Caki2 (cell line): ENCODE measurements around the gene PITX2. TPM values are rescaled to one million over a fixed set of nuclear protein-coding genes. Genes with fewer than 3 reads are reported as not detected.

ENCODE experiments used
- DNase-seq: peaks from one replicate; pipeline ENCODE4 v3.0.0-alpha.2; 2015; ENCODE audit warnings: low read depth
- in situ Hi-C: cut with HindIII; loops from 2 replicates; pipeline ENCODE4 v1.10.0; 2016; ENCODE audit warnings: low sequenced_read_pairs, low pct_unique_long_range_greater_than_20kb, mixed read lengths
- total RNA-seq: library from RNA; depleted of rRNA; stranded (reverse); fragments of >200 nt; shearing (Covaris generic); gene quantifications from 2 replicates; pipeline ENCODE4 v1.2.3, GENCODE V29; 2014; ENCODE audit warnings: low replicate concordance

PITX2 gene
- total RNA-seq, 1 experiment from 2014 or later = not detected

DNA sequence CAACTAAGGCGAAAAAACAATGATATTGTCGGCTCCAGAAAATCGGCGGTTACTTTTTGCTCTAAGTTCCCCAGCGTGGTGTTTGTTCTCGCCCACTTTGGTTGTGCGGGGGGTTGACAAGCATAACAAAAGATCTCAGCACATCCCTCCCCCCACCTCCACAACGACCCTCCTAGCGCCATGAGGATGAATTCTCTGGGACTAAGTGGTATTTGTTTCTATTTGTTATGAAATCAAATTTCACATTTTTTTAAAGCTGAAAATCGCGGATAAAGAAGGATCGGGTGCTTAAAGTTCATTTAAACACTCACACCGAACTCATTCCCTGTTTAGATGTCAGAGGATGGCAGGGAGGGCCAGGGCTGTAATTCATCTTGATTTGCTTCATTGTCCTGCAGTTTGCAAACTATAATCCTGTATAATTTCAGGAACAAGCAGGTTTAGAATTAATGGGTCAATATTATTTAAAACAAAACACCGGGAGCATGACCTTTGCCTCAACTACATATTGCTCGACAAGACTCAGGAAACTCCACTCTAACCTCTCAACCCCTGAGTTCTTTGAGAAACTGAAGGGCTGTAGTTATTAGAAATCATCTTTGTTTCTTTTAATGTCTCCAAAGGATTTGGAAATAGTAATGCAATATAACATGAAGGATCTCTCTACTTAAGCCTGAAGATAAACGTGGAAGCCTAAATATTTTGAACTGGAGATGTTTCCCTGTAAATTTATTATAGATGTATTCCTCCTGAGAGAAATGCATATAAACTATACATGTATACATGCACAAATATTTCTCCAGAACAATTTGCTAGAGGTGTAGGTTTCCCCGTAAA lies 6.4 kb downstream of the PITX2 start:
- in situ Hi-C loops = no loop called here
- DNase-seq = no peak

DNA sequence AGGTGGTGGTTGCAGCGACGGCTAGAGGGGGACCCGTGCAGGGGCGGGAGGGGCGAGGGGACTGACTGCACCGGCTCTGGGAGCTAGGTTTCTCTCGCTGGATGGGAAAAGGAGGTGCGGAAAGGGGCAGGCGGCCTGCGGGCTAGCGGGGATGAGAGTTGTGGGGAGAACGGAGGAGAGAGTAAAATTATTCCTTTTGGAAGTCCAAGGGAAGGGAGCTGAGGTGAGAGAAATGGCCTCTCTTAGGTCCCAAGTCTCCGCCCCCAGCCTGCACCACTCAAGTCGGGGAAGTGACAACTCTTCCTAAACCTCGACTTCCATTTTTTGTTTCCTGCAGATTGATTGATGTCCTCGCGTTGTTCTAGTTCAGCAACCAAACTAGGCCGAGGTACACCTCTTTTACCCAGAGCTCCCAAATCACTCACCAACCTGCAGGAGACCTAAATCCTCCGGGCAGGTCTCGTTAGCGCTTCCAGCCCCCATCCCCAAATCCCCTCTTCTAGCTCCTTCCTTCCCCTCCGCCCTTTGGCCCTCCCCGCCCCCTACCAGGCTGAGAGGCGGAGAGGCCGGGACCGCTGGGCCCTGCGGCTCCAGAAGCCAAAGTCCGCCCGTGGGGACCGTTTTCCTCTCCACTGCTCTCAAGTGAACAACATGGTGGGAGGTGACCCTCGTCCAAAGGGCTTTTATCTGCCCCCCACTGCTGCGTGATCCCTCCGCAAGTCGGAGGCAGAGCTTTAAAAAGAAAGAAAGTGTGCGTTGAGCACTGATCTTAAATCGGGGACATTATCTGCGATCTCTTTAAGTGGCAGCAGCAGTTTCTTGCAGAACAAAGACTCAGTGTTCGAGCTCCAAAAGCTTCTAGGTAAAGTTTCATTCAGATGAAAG lies 7.3 kb downstream of the PITX2 start:
- DNase-seq = no peak
- in situ Hi-C loops = no loop called here

DNA sequence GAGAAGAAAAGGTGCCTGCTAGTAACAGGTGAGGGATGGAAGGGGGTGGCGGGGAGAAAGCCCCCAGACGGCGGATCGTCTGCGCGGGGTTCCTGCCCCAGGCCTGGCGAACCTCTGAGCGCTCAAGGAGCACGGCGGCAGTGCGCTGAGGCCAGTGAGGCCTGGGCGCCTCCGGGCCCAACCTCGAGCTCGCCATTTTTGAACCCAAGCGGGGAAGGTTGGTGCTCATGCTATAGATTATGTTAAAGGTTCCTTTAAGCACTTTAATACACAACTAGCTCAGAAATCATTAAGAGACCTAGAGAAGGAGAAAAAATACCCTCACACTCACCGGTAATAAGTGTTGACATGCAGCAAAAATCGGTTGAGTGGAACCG lies 7.9 kb downstream of the PITX2 start:
- DNase-seq = no peak
- in situ Hi-C loops = no loop called here

DNA sequence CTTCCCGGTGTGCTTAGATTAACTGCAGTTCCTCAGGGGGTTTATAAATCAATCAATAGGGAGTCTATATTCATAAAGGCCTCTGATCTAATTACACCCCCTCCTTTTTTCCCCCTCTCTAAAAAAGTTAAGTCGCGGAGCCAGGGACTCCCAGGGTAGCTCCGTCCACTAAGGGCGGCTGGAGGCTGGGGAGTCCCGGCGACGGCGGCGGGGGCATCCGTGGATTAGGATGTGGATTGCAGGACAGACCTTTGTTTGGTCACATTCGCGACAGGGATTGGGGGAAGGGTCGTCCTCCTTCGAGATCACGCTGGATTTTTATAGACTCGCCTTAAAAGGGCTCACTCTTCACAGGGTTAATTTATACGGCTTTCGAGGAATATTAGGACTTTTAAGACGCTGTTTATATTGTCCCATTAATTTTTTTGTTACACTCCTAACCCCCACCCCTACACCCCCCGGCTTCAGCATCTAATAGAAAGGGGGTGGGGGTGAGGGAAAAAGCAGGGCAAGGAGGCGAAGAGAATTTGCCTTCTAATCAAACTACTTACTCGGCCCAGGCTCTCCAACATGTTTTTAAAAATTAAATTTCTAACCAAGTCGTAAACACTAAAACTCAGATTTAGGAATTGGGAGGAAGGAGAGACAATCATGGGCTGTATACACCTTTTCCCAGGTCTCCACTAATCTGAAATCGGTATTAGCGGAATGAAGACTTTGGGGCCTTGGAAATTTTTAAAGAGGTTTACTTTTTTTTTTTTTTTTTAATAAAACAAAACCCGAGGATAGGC lies 8.5 kb downstream of the PITX2 start:
- in situ Hi-C loops = no loop called here
- no peak for DNase-seq

DNA sequence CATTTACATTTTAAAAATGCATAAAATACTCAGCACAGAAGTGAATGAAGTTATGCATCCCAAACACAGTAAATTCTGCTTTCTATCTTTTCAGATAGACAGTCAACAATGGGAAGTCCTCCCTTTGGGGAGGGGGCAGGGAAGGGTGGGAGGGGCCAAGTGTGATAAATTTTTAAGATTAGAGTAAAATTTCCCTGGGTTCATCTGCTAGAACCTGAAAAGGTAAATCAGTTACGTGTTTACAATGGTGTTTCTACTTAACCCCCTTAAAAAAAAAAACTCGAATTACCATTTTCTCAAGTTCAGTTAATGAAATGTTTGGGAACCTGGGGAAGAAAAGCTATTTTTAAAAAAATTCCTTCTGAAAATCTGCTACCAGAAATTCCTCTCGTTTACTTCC lies 9.1 kb downstream of the PITX2 start:
- DNase-seq = no peak
- in situ Hi-C loops = no loop called here

DNA sequence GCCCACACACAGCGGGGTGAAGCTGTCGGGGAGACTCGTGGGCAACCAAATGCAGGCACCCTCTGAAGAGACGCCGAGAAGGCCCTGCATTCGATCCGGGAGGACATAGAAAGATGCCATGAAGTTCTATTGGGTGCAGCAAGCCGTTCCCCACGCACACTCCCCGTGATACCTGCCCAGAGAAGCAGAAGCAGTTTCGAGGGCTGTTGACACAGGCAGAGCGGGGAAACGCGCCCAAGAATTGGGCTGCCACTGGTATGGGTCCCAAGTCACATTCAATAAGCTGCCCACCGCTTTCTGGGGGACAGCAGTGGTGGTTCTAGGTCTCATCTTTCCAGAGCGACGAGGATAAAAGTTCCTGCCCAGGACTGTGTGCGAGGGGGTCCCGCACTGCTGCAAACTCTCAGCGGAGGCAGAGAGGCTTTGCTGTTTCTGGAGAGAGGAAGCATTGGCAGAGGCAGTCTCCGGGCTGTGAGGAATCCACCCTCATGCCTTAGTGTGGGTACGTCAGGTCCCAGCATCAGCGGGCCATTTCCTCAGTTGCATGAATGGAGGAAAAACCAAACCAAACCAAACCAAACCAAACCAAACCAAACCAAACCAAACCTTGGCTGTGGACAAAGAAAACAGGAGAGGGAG lies 10.1 kb downstream of the PITX2 start:
- in situ Hi-C loops = no loop called here
- DNase-seq = no peak

DNA sequence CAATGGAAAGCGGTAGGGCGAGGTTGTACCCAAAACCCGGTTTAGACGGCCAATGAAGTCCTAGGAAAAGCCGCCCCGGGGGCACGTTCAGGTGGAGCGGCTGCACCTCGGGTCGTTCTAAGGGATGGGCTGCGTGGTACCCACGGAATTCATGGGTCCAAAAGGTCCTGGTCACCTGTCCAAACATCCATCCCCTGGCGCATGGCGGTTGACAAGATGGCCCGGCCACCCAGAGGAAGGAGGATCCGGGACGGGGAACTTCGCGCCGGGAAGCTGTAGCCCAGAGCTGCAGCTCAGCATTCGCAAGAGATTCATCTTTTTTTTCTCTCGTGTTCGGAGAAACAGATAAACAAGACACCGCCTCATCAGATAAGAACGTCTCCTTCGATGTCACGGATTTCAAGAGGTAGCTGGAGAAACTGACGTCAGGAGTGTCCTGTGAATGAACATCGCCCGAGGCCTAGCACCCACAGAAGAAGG lies 10.9 kb downstream of the PITX2 start:
- in situ Hi-C loops = no loop called here
- no peak for DNase-seq

DNA sequence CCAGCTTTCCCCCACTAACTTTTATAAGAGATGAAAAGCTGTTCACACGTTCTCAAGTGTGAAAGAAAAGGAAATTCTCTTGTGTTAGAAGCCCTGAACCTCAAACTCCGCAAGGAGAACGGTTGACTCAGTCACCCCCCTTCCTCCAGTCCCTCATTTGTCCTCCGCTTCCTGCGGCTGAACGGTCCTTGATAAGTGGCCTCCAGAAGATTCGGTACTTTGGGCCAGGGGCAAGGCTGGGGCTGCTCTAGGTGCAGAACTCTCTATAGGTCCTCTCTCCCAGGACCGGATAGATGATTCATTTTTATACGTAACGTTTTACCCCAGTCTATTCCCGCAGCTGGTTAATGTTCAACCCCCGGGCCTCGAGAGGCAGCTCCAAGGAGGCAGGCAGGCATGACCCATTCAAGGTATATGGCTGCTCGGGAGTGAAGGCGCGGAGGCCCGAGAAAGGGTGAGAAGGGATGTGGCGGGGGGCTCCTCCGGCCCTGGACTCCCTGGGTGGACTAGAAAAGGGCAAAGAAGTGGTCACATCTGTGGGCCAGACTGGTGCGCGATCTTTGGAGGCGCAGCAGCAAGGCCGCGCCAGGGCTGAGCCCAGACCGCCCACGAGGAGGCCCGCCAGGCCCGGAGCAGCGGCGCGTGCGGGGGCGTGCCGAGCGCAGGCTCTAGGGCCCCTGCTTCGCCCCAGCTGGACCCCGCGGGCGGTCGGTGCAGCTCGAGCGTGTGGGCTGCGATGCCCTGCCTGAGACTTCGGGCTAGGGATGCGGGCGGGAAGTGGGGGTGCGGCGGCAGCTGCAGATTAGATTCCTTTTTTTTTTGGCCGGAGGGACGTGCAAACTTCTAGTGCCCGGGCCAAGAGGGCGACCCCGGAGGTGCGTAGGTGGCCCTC lies 11.7 kb downstream of the PITX2 start:
- peak; percentile 95 for DNase-seq
- in situ Hi-C loops = no loop called here

DNA sequence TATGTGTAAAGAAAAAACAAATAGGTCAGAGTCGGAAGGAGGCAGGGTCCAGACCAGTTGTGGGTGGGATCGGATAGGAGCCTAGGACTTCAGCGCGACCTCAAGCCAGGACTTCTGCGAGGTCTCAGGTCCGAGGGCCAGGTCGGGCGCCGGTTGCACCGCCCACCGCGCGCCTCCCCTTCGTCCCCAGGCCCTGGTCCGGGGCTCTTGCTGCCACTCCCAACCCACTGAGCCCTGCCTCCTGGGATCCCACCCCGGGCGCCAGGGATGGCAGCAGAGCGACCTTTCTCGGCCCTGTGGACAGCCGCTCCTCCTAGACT lies 12.3 kb downstream of the PITX2 start:
- no peak for DNase-seq
- in situ Hi-C loops = no loop called here

DNA sequence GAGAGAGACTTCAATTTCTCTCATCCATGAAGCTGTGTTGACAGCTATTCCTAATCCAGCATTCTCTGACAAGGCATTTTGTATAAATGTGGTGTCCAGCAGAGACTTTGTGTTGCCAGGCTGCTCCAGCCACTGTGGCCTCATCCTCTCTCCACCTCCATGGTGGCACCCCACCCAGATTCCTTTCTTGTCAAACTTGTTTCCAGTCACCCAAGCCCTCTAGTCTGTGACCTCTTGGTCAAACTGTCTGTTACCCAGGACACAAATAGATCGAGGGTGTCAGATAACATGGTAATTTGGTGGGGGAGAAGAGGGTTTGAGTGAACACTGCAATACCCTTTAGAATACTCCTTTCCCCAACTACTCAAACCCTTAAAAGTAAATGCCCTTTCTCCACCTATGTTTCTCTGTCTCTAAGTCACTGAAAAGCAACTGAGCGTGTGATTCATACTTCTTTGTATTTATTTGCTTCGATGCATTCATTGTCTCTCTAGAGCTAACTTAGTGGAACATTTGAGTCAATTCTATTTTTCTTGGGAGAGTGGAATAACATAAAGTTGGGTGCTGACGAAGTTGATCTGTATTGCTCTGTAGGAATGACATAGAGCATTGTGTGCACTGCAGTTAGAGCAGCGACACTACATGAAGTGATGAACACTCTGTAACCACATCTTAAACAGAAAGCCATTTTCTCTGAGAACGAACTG lies 13.7 kb downstream of the PITX2 start:
- in situ Hi-C loops = no loop called here
- DNase-seq = peak; percentile 86

DNA sequence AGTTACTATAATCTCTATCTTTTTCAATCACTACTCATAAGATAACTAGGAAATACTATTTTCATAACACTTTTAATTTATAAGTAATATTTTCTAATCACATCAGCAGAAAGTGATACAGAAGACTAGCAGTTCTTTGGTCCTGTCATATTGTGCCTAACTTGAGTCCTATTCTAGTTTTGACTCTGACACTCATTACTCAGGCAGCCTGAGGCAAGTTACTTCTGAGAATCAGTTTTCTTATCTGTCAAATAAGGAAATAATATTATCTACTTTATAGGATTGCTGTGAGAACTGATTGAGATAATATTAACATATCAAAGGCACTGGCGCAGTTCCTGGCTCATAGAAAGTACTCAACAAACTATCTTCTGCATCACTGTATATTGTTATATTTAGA lies 17.8 kb downstream of the PITX2 start:
- in situ Hi-C loops = no loop called here
- no peak for DNase-seq

DNA sequence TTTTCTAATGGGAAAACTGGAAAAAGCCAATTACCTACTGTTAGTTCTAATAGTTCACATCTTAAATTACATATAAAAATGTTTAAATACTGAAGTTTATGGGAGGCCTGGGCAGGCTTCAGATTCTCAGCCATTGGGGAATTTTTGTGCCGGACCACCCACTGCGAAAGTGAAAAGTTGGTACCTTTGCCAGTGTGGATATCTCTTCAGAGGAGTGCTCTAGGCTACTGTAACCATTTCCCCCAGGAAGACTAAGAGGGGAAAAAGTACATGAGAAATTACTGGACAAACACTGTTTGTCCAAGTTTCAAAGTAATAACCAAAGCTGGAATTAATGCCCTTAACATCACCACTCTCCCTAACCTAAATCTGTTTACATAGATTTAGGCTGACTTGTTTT lies 20.8 kb downstream of the PITX2 start:
- DNase-seq = no peak
- in situ Hi-C loops = no loop called here

DNA sequence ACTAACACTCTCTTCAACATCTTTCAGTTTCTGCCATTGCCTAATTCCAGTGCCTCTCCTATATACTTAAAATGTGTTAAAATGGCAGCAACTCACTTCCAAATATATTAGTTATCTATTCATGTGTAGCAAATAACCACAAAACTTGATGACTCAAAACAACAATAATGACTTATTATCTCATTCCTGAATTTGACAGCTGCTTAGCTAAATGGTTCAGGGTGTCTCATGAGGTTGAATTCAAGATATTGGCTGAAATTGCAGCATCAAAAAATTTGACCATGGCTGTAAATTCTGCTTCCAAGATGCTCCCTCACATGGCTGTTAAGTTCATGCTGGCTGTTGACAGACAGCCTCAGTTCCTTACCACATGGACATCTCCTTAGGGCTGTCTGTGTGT lies 25.3 kb downstream of the PITX2 start:
- in situ Hi-C loops = no loop called here
- no peak for DNase-seq

DNA sequence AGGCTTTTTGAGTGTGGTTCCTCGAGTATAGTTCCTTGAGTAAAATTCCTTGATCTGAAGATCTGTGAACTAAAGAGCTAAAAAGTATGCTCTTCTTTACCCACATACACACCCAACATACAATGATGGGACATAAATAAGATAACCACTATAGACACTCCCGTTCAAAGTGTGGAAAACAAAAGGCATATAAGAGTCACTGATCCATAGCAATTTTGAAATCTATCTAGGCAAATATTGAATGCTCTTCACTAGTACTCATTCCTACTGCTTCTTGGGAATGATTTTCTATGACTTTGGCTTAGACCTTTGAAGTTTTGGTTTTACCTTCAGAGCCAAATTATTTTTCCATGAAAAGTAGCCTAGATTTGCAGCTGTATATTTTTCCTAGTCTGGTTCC lies 26.4 kb downstream of the PITX2 start:
- in situ Hi-C loops = no loop called here
- no peak for DNase-seq

DNA sequence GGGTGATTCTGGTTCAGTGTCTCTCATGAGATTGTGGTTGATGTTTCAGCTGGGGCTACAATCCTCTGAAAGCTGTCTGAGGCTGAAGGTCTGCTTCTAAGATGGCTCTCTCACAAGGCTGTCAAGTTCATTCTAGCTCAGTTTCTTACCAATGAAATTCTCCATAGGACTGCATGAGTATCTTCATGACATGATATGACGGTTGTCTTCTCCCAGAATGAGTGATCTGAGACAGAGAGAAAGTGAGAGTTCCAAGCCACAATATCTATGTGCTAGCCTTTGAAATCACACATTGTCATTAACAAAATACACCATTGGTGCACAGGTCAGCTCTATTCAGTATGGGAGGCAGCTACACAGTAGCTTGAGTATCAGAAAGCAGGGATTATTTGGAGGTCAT lies 27.3 kb downstream of the PITX2 start:
- in situ Hi-C loops = no loop called here
- DNase-seq = no peak

DNA sequence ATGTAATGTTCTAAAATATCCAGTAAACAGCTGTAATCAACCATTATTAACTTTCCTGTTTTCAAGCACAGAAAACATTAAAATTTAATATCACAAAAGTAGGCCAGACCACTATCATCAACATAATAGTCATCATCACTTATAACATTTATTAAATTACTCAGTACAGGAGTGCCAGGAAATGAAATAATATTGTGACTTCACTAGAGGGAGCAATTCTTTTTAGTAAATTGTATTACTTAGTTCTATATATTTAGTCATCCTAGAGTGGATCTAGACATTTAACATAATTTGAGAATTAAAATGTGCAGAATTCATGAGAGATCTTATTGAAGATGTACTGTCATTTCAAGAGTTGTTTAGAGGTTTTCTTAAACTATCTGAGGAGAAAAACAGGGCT lies 33.6 kb downstream of the PITX2 start:
- DNase-seq = no peak

DNA sequence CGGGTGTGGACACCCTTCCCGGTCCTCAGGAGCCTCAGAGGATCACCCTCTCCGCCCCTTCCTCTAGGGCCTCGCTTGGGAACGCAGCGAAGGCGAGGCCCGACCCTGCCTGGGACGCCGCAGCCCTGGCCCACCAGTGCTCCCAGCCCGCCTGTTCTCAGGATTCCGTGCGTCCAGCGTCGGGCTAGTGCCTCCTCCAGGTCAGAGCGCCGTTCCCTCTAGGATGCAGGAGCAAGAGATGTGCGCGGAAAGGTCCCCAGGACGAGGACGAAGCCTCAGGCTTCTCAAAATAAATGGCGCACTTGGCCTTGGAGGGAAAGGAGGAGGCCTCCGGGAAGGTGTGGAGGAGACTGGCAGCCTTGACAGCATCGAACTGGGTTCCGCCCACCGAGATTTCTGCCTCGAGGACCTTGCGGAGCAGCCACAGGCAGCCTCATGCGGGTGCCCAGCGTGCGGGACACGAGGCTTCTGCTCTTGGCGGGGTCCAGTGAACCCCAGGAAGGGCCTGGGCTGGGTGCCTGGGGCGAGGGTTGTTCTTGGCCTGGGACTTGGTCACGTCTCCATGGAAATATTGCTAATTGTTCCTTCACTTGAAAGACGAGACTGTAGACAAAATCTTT lies 35.1 kb downstream of the PITX2 start:
- DNase-seq = no peak
- in situ Hi-C loops = no loop called here

More for the DNA sequence above, 33.6 kb downstream of the PITX2 start:
- in situ Hi-C loops = no loop called here
